Endothelial cell of umbilical vein (primary cell): ENCODE results near the gene RBMS1.

ENCODE experiments used
- CTCF ChIP-seq, 2 donors: IDR thresholded peaks; 1 replicate in 1 of 2; 2 replicates in 1 of 2; pipeline ENCODE4 v1.5.1; 2011; ENCODE audit warnings: low read length in 2 of 2, mild to moderate bottlenecking in 2 of 2, moderate library complexity in 2 of 2, control low read depth in 1 of 2, inconsistent platforms in 1 of 2, low read depth in 1 of 2; ENCODE audit not compliant: insufficient read depth in 1 of 2; ENCODE audit errors: extremely low read depth in 1 of 2
- EZH2 ChIP-seq: IDR thresholded peaks from 2 replicates; pipeline ENCODE4 v1.6.1; 2012; ENCODE audit warnings: borderline replicate concordance, low read depth, mild to moderate bottlenecking, moderate library complexity, low read length, inconsistent platforms; ENCODE audit not compliant: severe bottlenecking
- JUN ChIP-seq: IDR thresholded peaks from 2 replicates; pipeline ENCODE4 v1.6.1; 2011; ENCODE audit warnings: borderline replicate concordance, low read depth; ENCODE audit not compliant: insufficient read length, insufficient read depth
- POLR2A ChIP-seq: IDR thresholded peaks from 2 replicates; pipeline ENCODE4 v1.6.1; 2012; ENCODE audit warnings: low read depth, mild to moderate bottlenecking, control low read depth, low read length

GRCh38 chr2:160261732-160262131, 231.9 kb downstream of the RBMS1 start:
- TF ChIP-seq CTCF (IDR thresholded peaks at IDR 0.05; ENCODE audit: extremely low read depth in 1 of 2, insufficient read depth in 1 of 2, low read depth in 1 of 2, low read length in 2 of 2) (no peak), JUN (no peak), POLR2A (no peak), EZH2 (no peak)
